ENCODE data around the gene TRIM54.

DNA sequence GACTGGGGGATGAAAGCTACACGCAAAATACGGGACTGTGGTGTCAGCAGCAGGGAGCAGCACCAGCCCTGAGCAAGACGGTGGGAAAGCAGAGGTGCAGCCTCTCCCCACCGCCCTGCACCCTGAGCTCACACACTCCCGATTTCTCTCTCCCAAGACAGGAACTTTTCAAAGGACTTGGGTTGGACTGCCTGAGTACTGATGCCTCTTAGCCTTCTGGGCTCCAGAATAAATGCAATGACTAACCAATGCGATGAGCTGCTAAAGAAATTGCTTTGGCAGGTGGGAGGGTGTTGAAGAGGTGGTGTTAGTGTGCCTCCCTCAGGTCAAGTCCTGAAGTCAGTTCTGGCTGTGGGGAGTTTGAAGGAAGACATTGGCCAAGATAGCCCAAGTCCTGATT, 9.6 kb downstream of the TRIM54 start:
- TF ChIP-seq, protein P1, sequence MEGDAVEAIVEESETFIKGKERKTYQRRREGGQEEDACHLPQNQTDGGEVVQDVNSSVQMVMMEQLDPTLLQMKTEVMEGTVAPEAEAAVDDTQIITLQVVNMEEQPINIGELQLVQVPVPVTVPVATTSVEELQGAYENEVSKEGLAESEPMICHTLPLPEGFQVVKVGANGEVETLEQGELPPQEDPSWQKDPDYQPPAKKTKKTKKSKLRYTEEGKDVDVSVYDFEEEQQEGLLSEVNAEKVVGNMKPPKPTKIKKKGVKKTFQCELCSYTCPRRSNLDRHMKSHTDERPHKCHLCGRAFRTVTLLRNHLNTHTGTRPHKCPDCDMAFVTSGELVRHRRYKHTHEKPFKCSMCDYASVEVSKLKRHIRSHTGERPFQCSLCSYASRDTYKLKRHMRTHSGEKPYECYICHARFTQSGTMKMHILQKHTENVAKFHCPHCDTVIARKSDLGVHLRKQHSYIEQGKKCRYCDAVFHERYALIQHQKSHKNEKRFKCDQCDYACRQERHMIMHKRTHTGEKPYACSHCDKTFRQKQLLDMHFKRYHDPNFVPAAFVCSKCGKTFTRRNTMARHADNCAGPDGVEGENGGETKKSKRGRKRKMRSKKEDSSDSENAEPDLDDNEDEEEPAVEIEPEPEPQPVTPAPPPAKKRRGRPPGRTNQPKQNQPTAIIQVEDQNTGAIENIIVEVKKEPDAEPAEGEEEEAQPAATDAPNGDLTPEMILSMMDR (IDR thresholded peaks at IDR 0.05) = no peak
- no peak for TF ChIP-seq POLR2A (IDR thresholded peaks at IDR 0.05)

Data from lower leg skin (tissue), 3 donors.